ENCODE measurements around the gene POU6F1.
"Not testable (repeated sequence)": the region's sequence is repeated elsewhere in the genome, so short reads cannot be mapped to it uniquely, and the experiment has no call there.

Gene POU6F1

DNA sequence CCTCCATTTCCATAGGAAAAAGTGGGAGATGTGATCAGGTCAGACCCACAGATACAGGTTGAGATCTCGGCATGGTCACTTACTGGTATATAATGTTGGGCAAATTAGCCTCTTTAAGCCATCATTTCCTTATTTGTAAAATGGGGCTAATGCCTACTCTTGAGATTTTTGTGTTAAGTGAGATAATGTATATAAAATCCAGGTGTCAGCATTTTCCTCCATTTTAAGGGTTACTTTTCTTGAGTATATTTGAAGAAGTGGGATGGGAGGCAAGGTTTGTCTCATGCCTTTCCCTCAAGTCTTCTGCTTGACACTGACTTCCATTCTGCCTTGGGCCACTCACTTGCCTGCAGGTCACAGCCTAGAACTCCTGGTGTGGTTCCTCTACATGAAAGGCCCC lies 10.1 kb upstream of the POU6F1 start:
- no peak for DNase-seq

DNA sequence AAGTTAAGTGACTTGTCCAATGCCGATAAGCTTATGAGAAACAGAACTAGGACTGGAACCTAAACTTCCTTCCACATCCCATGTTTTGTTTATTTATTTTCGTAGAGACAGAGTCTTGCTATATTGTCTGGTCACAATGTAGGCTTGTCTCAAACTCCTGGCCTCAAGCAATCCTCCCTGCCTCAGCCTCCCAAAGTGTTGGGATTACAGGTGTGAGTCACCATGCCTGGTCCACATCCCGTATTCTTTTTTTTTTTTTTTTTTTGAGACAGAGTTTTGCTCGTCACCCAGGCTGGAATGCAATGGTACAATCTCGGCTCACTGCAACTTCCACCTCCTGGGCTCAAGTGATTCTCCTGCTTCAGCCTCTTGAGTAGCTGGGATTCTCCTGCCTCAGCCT lies 9.2 kb upstream of the POU6F1 start:
- not testable (repeated sequence) for DNase-seq

DNA sequence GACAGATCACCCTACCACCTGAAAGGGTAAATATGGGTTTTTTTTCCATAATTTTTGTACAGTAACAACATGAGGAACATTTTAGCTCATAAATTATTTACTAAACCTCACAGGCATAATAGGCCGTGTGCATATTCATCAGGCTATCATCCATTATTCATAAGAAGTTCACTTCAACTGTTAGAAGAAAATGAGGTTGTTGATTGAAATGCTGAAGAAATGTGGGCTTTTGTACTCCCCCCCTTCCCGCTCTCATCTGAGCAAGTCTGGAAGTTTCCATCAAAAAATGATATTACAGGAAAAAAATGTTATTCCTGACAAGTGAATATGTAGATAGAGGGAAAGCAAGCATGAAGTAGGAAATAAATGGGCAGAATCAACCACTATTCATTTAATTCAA lies 7.9 kb upstream of the POU6F1 start:
- DNase-seq: no peak

DNA sequence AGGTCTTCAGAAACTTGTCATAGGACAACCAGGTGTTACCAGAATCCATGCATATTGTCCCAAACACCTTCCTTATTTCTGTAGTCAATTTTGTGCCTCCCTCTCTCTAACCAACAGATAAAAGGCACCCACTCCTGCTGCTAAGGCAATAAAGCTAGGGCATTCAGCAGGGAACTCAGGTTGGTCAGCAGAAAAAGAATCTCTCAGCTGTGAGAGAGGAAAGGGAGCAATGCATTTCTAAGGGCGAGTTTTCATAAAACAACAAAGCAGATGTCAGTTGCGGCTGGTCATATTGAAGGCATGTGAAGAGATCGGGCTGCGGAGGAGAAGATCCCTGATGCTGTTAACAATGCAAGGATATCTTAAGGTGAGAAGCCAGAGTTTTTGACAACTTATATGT lies 7.4 kb upstream of the POU6F1 start:
- no peak for DNase-seq

DNA sequence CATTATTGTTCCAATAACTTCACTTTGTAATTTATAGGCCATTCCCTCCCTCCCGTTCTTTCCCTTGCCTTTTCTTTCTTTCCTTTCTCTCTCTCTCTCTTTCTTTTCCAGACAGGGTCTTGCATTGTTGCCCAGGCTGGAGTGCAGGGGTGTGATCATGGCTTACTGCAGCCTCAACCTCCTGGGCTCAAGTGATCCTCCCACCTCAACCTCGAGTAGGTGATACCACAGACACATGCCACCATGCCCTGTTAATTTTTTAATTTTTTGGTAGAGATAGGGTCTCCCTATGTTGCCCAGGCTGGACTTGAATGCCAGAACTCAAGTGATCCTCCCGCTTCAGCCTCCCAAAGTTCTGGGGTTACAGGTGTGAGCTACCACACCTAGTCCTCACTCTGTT lies 6.8 kb upstream of the POU6F1 start:
- DNase-seq: no peak

DNA sequence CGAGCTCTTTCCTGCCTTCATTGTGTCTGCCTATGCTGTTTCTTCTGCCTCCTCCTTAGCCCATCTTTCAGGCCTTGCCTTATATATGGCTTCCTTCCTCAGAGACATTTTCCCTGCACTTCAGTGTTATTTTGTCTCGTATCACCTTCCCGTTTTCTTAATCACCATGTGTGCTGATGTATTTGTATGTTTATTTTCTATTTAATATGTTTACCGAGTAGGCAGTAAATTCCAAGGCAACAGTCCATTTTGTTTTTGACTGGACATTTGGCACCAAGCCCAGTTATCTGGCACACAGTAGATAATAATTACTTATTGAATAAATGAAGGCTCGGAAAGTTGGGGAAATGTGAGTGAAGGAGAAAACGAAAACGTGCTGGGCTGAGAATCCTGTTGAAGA lies 4.6 kb upstream of the POU6F1 start:
- no peak for DNase-seq

DNA sequence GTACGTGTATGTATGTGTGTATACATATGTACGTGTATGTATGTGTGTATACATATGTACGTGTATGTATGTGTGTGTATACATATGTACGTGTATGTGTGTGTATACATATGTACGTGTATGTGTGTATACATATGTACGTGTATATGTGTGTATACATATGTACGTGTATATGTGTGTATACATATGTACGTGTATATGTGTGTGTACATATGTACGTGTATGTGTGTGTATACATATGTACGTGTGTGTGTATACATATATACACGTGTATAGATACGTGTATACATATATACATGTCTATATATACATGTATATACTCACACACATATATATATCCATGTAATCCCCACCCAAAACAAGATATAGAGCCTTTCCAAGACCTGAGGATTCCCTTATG lies 2.0 kb upstream of the POU6F1 start:
- not testable (repeated sequence) for DNase-seq

DNA sequence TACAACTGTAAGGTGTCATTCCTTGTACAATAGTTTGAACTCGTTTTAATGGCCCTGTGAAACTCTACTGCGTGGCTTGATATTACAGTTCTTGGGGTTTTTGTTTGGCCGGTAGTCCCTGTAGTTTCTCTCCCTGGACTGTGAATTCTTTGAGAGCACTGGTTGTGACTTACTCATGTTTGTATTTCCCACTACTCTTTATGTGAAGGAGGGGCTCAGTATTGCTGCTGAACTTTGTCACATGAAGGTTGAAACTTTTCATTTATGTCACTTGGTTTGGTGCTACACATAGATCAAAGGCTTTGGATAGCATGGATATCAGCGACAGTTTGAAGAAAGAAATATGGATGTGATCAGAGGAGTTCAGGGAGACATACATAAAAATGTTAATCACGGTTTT lies 1.5 kb upstream of the POU6F1 start:
- DNase-seq: no peak

DNA sequence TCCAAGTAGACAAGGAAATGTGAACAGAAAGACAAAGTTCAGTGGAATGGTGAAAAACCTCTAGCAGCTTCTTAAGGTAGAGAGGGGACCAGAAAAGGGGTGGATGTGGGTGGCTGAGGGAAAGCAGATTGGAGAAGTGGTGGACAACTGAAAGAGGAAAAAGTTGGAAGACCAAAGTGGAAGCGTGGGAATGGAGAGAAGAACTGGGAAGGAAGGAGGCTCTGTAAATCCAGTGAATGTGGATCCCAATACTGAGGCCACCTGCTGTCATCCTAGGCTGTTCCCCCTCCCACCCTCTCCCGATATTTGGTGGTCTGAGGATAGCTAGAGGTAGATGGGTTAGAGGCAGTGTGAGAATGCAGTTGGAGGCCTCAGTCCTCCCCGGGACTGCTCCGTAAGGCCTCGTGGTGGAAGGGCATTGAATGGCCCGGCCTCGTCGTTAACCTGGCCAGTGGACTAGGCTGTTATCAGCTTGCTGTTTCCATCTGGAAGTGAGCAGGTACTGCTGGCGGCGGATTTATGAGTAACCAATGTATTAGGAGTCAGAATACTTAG lies 822 bp upstream of the POU6F1 start:
- no peak for DNase-seq

DNA sequence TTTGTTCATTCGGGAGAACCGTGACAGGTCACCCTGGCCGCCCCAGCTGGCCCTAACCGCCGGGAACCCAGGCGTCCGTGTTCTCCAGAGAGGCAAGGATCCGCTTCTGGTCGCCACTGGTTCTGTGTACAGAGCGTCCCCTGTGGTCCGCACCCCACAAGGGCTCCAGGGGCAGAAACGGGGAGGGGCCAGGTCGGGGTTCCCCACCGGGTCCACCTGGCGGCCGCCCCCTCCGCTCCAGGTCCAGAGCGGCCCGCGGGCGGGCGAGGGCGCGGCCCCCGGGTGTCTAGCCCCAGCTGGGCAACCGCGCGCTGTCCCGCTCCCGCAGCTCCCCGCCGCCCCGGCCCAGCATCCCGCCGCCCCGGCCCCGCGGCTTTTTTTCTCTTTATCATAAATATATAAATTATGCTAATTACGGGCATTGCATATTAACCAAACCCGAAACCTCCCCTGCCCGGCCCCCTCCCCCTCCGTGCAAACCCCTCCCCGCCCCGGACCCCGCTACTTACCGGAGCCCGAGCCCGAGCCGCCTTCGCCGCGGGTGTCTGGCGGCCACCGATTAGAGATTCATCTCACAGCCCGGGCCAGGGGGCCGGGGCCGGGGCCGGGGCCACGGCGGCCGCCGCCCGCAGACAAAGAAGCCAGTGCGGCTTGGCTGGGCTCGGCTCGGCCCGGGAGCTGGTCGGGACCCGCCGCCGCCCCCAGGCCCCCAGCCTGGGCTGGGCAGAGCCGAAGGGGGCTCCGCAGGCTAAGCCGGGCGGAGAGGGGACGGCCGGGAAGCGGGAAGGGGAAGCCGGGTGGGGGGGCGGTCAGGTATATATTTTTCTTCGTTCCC lies 512 bp downstream of the POU6F1 start:
- DNase-seq: peak; percentile 18 to 54 (median 21)

DNA sequence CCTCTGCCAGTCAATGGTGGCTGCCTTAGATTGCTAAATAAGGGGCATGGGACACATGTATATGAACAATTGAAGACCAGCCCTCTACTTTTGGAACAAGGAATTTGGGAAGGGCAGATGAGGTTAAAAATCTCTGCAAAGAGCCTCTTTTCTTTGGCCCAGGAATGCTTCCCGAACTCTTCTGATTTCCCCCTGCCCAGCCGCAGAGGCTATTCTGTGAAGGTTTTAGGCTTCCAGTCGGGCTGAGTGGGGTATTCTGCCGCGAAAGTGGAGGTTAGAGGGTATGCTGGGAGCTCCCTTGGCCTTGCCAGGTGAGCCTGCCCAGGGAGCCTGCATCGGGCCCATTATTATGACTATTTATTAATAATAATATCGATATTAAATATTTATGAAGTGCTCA lies 1.2 kb downstream of the POU6F1 start:
- DNase-seq: no peak

DNA sequence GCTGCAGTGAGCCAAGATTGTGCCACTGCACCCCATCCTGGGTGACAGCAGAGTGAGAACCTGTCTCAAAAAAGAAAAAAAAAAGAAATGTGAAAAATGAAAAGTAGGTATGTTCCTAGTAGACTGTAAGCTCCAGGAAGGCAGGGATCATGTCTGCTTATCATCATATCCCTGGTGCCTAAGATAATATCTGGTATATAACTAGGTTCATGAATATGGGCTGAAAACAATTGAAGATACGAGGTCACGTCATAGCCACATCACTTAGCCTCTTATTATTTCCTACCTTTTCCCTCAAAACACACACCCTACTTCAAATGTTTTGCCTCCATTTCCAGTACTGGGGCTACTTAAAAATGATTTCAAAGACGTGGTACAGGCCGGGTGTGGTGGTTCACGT lies 3.0 kb downstream of the POU6F1 start:
- no peak for DNase-seq

DNA sequence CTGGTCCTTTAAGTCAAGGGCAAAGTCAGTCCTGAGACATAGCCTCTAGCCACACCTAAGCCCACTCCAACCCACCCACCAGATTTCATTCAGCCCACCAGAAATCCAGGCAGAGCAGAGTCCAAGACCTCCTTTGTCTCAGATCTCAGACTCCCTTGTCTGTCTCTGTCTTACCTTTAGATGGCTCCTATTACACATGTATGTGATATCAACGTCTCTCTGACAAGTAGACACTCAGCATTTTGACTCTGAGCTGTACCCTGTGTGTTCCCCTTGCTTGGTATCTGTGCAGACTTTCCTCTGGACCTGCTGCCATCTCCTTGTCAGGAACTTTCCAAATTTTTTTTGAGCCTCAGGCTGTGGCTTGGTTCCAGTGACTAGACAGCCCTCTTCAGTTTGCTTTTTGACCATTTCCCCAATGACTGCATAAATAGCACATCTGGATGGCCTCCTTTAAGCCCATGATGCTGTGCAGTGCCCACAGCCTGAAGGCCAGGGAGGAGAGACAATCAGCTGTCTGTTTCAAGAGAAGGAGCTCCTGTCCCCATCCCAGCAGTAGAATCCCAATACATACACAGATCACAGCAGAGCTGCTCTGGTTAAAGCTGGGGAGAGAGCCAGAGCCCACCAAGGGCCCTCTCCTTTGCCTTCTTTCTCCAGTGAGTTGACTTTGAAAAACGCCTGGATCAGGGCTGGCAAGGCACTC lies 7.0 kb downstream of the POU6F1 start:
- no peak for DNase-seq

DNA sequence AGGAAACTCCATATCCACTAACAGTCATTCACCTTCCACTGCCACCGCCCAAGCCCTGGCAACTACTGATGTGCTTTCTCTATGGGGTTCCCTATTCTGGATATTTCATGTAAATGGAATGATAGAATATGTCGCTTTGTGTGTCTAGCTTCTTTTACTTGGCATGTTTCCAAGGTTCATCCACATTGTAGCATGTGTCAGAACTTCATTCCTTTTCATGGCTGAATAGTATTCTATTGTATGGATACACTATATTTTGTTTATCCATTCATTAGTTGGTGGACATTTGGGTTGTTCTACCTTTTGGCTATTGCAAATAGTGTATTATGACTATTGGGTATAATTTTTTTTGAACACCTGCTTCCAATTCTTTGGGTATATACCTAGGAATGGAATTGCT lies 8.6 kb downstream of the POU6F1 start:
- DNase-seq: no peak

DNA sequence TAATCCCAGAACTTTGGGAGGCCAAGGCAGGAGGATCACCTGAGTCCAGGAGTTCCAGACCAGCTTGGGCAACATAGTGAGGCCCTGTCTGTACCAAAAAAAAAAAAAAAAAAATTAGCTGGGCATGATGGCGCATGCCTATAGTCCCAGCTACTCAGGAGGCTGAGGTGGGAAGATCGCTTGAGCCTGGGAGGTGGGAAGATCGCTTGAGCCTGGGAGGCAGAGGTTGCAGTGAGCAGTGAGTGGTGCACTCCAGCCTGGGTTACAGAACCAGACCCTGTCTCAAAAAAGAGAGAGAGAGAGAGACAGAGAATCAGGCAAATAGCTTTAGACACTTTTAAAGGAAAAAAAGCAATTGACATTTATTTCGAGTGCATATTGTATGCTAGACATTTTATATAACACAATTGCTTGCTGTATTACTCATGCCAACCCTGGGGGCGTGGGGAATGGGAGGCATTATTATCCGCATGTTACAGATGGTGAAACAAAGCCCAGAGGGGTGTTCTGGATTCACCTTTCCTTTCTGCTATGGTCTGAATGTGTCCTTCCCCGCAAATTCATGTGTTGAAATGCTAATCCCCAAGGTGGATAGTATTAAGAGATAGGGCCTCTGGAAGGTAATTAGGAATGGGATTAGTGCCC lies 9.7 kb downstream of the POU6F1 start:
- DNase-seq: no peak

DNA sequence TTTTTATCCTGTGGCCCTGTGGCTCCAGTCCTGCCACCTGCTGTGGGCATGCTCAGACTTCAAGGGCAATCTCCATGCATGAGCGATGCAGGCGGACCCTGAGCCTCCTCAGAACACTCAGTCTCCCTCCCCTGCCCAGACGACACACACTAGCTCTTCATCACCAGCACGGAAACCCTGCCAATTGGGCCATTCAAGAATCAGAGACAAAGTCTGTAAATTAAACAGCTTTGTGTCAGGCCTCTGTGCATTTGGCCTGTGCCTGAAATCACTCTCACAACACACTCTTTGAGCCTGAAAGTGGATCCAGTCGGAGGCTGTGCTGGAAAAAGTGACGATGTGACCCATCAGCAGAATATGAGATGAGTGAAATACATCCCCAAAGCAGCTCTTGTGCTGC lies 12.5 kb downstream of the POU6F1 start:
- DNase-seq: no peak

DNA sequence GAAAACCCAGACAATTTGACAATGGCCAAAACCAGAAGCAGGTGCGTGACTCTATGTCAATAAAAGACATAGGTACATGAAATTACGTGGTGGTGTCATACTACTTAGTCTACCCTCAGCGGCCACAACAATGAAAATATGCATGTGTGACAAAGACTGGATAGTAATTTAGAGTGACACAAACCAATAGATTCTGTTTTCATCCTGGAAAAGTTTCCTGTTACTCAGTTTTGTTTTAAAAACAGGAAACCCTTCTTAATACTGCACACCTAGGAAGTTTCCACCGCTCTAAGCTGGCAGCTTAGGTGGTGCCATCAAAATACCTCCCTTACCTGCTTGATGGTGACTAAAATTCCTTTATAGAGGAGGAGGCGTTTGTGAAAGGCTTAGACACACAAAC lies 15.1 kb downstream of the POU6F1 start:
- DNase-seq: no peak

DNA sequence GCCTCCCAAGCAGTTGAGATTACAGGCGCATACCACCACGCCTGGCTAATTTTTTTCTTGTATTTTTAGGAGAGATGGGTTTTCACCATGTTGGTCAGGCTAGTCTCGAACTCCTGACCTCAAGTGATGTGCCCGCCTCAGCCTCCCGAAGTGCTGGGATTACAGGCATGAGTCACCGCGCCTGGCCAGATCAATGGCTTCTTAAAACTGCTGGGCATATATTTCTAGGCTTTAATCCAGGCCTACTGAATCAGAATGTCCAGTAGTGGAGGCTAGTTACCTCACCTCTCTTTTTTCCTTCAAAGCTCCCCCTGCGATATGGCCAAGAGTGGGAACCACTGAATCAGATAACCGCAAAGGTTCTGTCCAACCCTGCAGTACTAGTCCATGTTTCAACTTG lies 17.1 kb downstream of the POU6F1 start:
- no peak for DNase-seq

DNA sequence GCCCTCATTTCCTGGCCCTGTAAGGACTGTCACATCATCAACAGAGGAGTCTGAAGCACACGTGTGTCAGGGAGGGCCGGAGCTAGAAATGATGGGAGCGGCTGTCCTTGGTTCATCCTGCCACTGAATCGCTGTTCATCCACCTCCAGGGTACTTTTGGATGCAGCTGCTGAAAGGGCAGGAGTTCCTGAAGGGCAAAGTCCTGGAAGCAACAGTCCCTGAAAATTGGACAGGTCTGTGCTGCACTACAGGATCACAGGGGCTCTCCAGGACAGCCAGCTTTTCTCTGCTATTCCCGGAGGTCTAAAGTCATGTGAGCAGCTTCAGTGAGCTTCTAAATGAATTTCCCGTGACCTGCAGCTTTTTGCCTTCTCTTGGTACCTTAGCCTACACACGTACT lies 17.7 kb downstream of the POU6F1 start:
- no peak for DNase-seq

DNA sequence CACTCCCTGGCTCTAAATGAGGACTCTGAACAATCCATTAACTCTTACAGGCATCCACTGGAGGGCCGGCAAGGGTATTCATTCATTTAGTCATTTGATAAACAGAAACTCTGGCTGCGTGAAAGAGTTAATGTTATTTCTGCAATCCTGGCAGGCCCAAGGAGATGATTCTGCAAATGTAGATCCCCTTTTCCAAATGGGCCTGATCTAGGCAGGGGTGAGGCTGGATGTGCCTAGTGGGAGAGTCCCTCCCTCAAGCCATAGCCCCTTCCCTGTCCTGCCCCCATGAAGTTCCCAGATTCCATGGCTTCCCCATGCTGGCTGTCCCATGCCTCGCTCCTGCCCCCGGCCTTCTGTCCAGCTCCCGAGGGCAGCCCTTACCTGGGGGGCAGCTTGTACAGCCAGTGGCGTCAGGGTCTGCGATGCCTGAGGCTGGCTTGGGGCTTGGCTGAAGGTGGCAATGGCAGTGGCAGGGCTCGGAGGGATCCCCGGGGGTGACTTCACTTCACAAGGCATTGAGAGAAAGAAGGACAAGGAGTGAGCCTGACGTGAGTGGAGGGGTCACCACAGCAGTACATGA lies 18.4 kb downstream of the POU6F1 start:
- peak; percentile 61 to 73 (median 67) for DNase-seq

DNA sequence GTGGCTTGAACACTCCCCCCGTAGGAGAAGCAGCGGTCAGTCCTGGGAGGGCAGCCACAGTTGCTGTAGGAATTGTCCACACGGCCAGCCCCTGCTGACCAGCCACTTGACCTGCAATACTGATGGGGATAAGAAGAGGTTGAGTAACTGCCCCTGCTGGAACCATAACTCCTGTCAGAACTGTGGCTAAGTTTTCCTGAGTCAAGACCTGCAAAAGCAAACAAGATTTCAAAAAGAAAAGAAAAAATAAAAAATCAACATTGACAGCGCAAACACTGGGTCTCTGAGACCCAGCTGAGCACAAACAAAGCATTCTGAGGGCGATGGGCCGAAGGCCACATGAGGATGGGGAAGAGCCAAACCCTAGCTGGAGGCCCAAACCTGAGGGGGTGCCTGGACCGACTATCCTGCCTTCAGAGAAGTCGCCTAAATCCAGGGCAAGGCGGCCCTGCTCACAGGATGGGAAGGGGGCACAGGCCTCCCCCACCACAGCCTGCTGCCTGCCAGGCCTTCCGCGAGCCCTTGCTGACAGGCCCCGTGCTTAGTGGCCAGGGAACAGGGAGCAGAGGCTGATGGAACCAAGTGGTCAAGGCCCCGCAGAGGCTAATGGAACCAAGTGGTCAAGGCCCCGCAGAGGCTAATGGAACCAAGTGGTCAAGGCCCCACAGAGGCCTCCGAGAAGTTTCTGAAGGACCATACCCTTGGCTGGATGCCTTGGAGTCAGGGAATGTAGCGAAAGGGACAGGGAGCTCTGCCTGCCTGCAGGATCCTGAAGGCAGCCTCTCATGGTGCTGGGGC lies 19.1 kb downstream of the POU6F1 start:
- DNase-seq: no peak

DNA sequence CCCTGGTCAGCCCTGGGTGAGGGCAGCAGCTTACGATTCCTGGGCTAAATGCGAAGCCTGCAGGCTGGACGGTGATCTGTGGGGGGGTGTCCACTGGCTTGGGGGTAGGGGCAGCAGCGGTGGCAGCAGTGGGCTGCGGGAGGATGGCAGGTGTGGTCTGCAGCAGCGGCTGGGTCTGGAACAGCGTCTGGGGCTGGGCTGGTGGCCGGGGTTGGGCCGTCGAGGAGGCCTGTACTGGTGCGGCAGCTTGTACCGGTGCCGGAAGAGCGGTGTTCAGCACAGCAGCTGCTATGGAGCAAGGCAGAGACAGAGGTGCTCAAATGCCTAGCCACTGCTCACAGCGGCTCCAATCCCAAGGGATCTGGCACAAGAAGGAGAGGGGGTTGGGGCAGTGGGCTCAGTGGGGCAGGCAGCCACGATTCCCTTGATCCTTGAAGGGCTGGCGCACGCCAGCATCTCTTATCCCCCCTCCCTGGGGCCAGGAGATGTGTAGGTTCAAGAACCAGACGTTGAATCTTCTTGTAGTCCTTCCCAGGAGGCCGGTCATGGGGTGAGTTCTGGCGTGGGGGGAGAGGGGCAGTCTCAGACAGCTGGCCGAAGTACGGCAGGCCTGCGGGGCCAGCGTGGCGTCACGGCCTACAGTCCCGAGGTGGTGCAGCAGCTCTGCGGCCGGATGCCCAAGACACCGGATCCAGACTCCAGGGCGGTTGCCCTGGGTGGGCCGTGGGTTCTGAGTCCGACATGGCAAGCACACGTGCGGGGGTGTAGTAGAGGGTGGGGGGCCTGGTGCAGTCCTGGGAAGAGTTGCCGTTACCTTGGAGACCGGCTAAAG lies 19.9 kb downstream of the POU6F1 start:
- DNase-seq: no peak
